Measurements from ENCODE around the gene IQSEC3. TPM values are rescaled to one million over a fixed set of nuclear protein-coding genes. Genes with fewer than 3 reads are reported as not detected.

IQSEC3 gene
- total and polyA plus RNA-seq, 2 of the 13 experiments (the other 11 are each of a cell fraction or from before 2014, with no cell fraction given): not detected

DNA sequence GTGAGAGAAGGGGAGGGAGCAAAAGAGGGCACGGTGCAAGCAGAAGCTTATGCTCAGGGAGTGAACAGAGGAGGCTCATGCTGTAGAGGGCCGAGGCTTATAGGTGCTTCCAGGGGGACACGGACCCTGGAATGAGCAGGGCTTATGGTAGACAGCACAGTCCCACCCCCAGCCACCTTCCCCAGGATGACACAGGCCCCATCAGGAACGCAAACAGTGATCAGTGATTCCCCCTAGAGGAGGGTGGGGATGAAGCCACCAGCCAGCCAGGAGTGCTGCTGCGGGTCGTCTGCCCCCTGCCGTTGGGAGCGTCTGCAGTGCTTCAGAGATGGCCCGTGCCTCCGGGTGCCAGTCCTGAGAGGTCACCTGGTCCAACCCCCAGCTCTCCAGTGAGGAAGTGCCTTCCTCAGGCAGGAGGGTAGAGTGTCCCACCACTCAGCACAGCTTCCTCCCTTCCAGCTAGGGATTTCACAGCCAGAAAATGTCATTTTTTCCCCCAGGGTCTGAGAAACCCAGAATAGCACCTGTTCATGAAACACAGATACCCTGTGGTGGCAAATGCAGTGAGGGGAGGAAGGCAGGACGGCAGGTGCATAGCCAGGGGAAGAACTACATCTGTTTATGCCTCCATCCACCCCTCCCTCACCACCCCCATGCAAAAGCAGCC lies 86.6 kb downstream of the IQSEC3 start (continued):
- TF ChIP-seq GLMP (CRISPR knock-in tag; IDR thresholded peaks at IDR 0.05; ENCODE audit: borderline replicate concordance): no peak
- no peak for TF ChIP-seq TRIM22 (IDR thresholded peaks at IDR 0.05)
- TF ChIP-seq KLF6 (CRISPR knock-in tag; IDR thresholded peaks at IDR 0.05): no peak
- no peak for TF ChIP-seq SRY (CRISPR knock-in tag; IDR thresholded peaks at IDR 0.05)
- no peak for TF ChIP-seq ZNF597 (CRISPR knock-in tag; IDR thresholded peaks at IDR 0.05)
- TF ChIP-seq ZNF260 (CRISPR knock-in tag; IDR thresholded peaks at IDR 0.05; ENCODE audit: borderline replicate concordance, low read depth): no peak
- TF ChIP-seq HNF1A (IDR thresholded peaks at IDR 0.05; ENCODE audit: low read depth): no peak
- TF ChIP-seq HNF1A (CRISPR knock-in tag; IDR thresholded peaks at IDR 0.05; ENCODE audit: borderline replicate concordance): no peak
- no peak for TF ChIP-seq ATAD3A (CRISPR knock-in tag; IDR thresholded peaks at IDR 0.05)
- no peak for TF ChIP-seq ZNF331 (CRISPR knock-in tag; IDR thresholded peaks at IDR 0.05)
- TF ChIP-seq ZNF180 (CRISPR knock-in tag; IDR thresholded peaks at IDR 0.05; ENCODE audit: borderline replicate concordance, low read depth): no peak
- TF ChIP-seq NR3C1 (CRISPR knock-in tag; IDR thresholded peaks at IDR 0.05): no peak
- no peak for TF ChIP-seq TOE1 (CRISPR knock-in tag; IDR thresholded peaks at IDR 0.05)
- TF ChIP-seq ZSCAN22 (CRISPR knock-in tag; IDR thresholded peaks at IDR 0.05): no peak
- TF ChIP-seq CREB3 (CRISPR knock-in tag; IDR thresholded peaks at IDR 0.05): no peak
- TF ChIP-seq EP300 (IDR thresholded peaks at IDR 0.05; ENCODE audit: low read depth in 2 of 2, low read length in 2 of 2): no peak
- no peak for TF ChIP-seq EP300 (CRISPR knock-in tag; IDR thresholded peaks at IDR 0.05; ENCODE audit: borderline replicate concordance)
- TF ChIP-seq MYNN (CRISPR knock-in tag; IDR thresholded peaks at IDR 0.05; ENCODE audit: low read depth): no peak
- TF ChIP-seq HHEX (CRISPR knock-in tag; IDR thresholded peaks at IDR 0.05): no peak
- TF ChIP-seq U2AF2 (IDR thresholded peaks at IDR 0.05; ENCODE audit: low read depth, low read length): no peak
- no peak for TF ChIP-seq ZKSCAN5 (CRISPR knock-in tag; IDR thresholded peaks at IDR 0.05)
- no peak for TF ChIP-seq GATAD2A (CRISPR knock-in tag; IDR thresholded peaks at IDR 0.05)
